Endothelial cell of umbilical vein (primary cell): Measurements from ENCODE around the gene GRID2.

Experiments used
- CTCF ChIP-seq, 2 donors: IDR thresholded peaks; 1 replicate in 1 of 2; 2 replicates in 1 of 2; pipeline ENCODE4 v1.5.1; 2011; ENCODE audit warnings: low read length in 2 of 2, mild to moderate bottlenecking in 2 of 2, moderate library complexity in 2 of 2, control low read depth in 1 of 2, inconsistent platforms in 1 of 2, low read depth in 1 of 2; ENCODE audit not compliant: insufficient read depth in 1 of 2; ENCODE audit errors: extremely low read depth in 1 of 2
- MYC ChIP-seq: IDR thresholded peaks from one replicate; pipeline ENCODE4 v1.6.1; 2011; ENCODE audit warnings: mild to moderate bottlenecking, low read depth, low read length
- POLR2A ChIP-seq: IDR thresholded peaks from 2 replicates; pipeline ENCODE4 v1.6.1; 2012; ENCODE audit warnings: low read depth, mild to moderate bottlenecking, control low read depth, low read length
- POLR2AphosphoS5 ChIP-seq: IDR thresholded peaks from 2 replicates; pipeline ENCODE4 v1.6.1; 2012; ENCODE audit warnings: low read depth, mild to moderate bottlenecking, control low read depth, low read length, moderate library complexity; ENCODE audit not compliant: insufficient read depth

GRCh38 chr4:93179044-93179443, 875.3 kb downstream of the GRID2 start:
- TF ChIP-seq CTCF (IDR thresholded peaks at IDR 0.05; ENCODE audit: extremely low read depth in 1 of 2, insufficient read depth in 1 of 2, low read depth in 1 of 2, low read length in 2 of 2), result no peak
- no peak for TF ChIP-seq MYC
- no peak for TF ChIP-seq POLR2A
- no peak for TF ChIP-seq POLR2AphosphoS5
